Uterus (tissue), 2 donors: ENCODE data around the gene PPRC1.

Experiments
- POLR2A ChIP-seq, 2 donors: fragments of 450-650 bp; IDR thresholded peaks; one replicate each; pipeline ENCODE4 v1.6.1; 2016; ENCODE audit warnings: antibody characterized with exemption in 2 of 2, mild to moderate bottlenecking in 1 of 2, moderate library complexity in 1 of 2
- TF ChIP-seq, protein P1 (sequence below), 4 experiments: fragments of 200-600 bp in 2 of 4; fragments of 450-650 bp in 2 of 4; sonication (generic) in 2 of 4; IDR thresholded peaks; one replicate each; pipeline ENCODE4 v1.5.1; 2016 to 2019; ENCODE audit warnings: antibody characterized with exemption in 4 of 4, mild to moderate bottlenecking in 2 of 4, moderate library complexity in 1 of 4

DNA sequence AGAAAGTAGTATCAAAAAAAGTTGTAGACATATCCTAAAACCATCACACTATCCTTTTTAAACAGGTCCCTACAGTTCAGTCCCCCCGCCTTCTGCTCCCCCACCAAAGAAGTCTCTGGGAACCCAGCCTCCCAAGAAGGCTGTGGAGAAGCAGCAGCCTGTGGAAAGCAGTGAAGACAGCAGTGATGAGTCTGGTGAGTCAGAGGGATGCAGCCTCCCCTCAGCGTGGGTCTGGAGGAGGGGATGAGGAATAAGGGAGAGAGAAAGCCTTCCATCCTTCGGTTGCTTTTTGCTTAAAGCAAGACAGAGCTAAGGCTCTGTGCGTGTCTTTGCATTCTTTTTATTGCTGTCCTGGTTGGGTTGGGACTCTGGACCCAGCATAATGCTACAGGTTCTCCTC lies 27.0 kb downstream of the PPRC1 start:
- TF ChIP-seq, protein P1, sequence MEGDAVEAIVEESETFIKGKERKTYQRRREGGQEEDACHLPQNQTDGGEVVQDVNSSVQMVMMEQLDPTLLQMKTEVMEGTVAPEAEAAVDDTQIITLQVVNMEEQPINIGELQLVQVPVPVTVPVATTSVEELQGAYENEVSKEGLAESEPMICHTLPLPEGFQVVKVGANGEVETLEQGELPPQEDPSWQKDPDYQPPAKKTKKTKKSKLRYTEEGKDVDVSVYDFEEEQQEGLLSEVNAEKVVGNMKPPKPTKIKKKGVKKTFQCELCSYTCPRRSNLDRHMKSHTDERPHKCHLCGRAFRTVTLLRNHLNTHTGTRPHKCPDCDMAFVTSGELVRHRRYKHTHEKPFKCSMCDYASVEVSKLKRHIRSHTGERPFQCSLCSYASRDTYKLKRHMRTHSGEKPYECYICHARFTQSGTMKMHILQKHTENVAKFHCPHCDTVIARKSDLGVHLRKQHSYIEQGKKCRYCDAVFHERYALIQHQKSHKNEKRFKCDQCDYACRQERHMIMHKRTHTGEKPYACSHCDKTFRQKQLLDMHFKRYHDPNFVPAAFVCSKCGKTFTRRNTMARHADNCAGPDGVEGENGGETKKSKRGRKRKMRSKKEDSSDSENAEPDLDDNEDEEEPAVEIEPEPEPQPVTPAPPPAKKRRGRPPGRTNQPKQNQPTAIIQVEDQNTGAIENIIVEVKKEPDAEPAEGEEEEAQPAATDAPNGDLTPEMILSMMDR (IDR thresholded peaks at IDR 0.05): no peak
- no peak for TF ChIP-seq POLR2A (IDR thresholded peaks at IDR 0.05)
